Nephron (organoid): ENCODE data around the gene SIK2.
A peak's percentile ranks its signal among the peaks of the same experiment; 100 is the strongest.

ENCODE experiments used
- H3K27ac Mint-ChIP-seq, 3 experiments: 2 replicates each; pipeline ENCODE4 v1.8.0; 2020; ENCODE audit warnings: mixed read lengths in 3 of 3, mild to moderate bottlenecking in 2 of 3, moderate library complexity in 1 of 3
- H3K27me3 Mint-ChIP-seq: 2 replicates; pipeline ENCODE4 v1.8.0; 2021; ENCODE audit warnings: low read depth, mild to moderate bottlenecking, moderate library complexity, mixed read lengths
- H3K36me3 Mint-ChIP-seq: 2 replicates; pipeline ENCODE4 v1.8.0; 2020; ENCODE audit warnings: low read depth, mixed read lengths
- H3K4me1 Mint-ChIP-seq: 2 replicates; pipeline ENCODE4 v1.8.0; 2020; ENCODE audit warnings: mixed read lengths
- H3K4me3 Mint-ChIP-seq, 3 experiments: 2 replicates each; pipeline ENCODE4 v1.8.0; 2020; ENCODE audit warnings: mild to moderate bottlenecking in 3 of 3, mixed read lengths in 3 of 3, moderate library complexity in 2 of 3
- H3K9me3 Mint-ChIP-seq: 2 replicates; pipeline ENCODE4 v1.8.0; 2020; ENCODE audit warnings: mixed read lengths
- CTCF ChIP-seq, 3 experiments: fragments of 200-600 bp; sonication (generic); IDR thresholded peaks; one replicate each; pipeline ENCODE4 v1.5.0; 2021; ENCODE audit warnings: antibody characterized with exemption in 3 of 3; ENCODE audit not compliant: unreplicated experiment in 3 of 3

SIK2 gene

GRCh38 chr11:111560800-111561199 lies 41.4 kb upstream of the SIK2 start:
- H3K27me3 Mint-ChIP-seq = no peaks in the 10 kb centered on the region
- H3K4me1 Mint-ChIP-seq = peaks cover 15% of the 10 kb centered on the region
- H3K27ac Mint-ChIP-seq = no peak overlapping the region
- no peak overlapping the region for H3K4me3 Mint-ChIP-seq
- no peak for TF ChIP-seq CTCF (IDR thresholded peaks at IDR 0.05; ENCODE audit: unreplicated experiment in 3 of 3)
- H3K9me3 Mint-ChIP-seq = no peaks in the 10 kb centered on the region
- H3K36me3 Mint-ChIP-seq = peaks cover 6% of the 10 kb centered on the region

DNA sequence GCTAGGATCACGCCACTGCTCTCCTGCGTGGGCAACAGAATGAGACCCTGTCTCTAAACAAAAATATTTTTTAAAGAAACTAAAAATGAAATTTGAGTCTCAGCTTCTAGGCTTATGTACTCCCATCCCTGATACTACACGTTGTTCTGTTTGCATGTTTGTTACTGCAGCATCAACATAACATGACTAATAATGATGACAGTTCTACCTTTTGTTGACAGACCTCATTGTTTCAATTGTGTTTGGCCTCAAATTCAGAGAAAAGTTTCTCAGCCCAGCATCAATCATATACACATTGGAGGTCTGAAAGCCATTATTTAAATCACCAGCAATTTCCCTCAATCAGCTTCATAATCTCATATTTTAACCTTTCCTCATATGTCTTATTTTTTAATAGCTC lies 40.9 kb upstream of the SIK2 start:
- Mint-ChIP-seq H3K27me3 (no peaks in the 10 kb centered on the region), H3K36me3 (peaks cover 6% of the 10 kb centered on the region), H3K4me3 (no peak overlapping the region), H3K9me3 (no peaks in the 10 kb centered on the region), H3K27ac (no peak overlapping the region), H3K4me1 (peaks cover 15% of the 10 kb centered on the region)
- no peak for TF ChIP-seq CTCF (IDR thresholded peaks at IDR 0.05; ENCODE audit: unreplicated experiment in 3 of 3)

DNA sequence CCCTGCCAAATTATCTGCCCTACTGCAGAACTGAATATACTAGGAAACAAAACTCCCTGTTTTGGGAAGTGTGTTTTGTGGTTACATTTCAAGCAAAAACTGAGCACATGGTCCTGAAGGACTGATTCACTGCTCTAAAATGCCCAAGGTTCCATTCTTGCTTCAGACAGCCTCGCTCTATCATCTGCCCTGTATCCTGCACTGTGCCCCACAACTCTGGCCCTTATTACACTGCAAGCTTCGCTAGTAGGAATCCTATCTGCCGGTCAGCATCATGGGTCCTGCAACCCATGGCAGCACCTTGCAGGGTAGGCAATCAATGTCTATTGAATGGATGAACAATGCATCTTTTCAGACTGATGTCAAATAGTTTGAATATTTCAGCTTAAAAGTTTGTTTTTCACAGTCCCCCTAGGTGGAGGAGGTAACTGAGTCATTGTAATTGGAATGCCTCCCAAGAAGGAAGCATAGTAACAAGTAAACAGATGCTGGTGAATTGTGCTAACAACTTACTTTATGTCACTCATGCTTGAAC lies 40.4 kb upstream of the SIK2 start:
- Mint-ChIP-seq H3K27me3 (no peaks in the 10 kb centered on the region), H3K27ac (no peak overlapping the region), H3K4me1 (peaks cover 15% of the 10 kb centered on the region), H3K4me3 (no peak overlapping the region), H3K36me3 (peaks cover 2% of the 10 kb centered on the region), H3K9me3 (no peaks in the 10 kb centered on the region)
- TF ChIP-seq CTCF (IDR thresholded peaks at IDR 0.05; ENCODE audit: unreplicated experiment in 3 of 3) = no peak

DNA sequence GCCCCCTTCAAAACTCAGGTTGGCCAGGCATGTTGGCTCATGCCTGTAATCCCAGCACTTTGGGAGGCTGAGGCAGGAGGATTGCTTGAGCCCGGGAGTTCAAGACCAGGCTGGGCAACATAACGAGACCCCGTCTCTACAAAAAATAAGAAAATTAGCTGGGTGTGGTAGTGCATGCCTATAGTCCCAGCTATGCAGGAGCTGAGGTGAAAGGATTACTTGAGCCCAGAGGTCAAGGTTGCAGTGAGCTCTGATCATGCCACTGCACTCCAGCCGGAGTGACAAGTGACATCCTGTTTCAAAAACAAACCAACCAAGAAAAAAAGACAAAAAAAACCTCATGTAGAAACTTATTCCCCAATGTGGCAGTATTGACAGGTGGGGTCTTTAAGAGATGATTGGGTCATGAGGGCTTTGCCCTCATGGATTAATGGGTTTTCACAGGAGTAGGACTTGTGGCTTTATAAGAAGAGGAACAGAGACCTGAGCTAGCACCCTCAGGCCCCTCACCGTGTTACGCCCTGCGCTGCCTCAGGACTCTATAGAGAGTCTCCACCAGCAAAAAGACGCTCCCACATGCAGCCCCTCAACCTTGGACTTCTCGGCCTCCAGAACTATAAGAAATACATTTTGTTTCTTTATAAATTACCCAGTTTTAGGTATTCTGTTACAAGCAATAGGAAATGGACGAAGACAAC lies 39.4 kb upstream of the SIK2 start:
- Mint-ChIP-seq H3K27ac (no peak overlapping the region), H3K4me1 (peaks cover 15% of the 10 kb centered on the region), H3K9me3 (no peaks in the 10 kb centered on the region), H3K36me3 (no peaks in the 10 kb centered on the region), H3K27me3 (no peaks in the 10 kb centered on the region), H3K4me3 (no peak overlapping the region)
- no peak for TF ChIP-seq CTCF (IDR thresholded peaks at IDR 0.05; ENCODE audit: unreplicated experiment in 3 of 3)

DNA sequence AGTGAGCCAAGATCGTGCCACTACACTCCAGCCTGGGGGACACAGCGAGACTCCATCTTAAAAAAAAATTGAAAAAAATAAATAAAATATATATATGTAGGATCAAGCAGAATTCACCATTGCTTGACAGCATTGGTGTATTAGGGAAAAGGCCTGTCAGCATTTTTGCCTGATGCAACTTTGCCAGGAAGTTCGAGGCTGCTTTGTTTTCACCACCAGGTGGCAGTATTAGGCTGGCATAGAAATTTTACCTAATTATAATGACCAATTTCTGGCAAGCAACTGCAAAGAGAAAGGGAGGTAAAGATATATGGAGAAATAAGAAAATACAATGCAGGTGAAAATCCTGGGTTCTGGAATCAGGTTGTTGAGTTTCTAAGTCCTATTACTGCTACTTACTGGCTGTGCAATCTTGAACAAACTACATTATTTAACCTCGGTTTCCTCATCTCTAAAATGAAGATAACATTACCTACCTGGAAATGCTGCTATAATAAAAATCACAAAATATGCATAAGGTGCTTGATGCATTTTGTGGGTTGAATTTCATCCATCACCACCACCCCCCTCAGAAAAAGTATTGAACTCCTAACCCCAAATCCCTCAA lies 37.0 kb upstream of the SIK2 start:
- Mint-ChIP-seq H3K27me3 (no peaks in the 10 kb centered on the region), H3K27ac (no peak overlapping the region), H3K9me3 (no peaks in the 10 kb centered on the region), H3K4me1 (peaks cover 12% of the 10 kb centered on the region), H3K4me3 (no peak overlapping the region), H3K36me3 (no peaks in the 10 kb centered on the region)
- peak; percentile 87 to 93 (median 90) for TF ChIP-seq CTCF (IDR thresholded peaks at IDR 0.05; ENCODE audit: unreplicated experiment in 3 of 3)

DNA sequence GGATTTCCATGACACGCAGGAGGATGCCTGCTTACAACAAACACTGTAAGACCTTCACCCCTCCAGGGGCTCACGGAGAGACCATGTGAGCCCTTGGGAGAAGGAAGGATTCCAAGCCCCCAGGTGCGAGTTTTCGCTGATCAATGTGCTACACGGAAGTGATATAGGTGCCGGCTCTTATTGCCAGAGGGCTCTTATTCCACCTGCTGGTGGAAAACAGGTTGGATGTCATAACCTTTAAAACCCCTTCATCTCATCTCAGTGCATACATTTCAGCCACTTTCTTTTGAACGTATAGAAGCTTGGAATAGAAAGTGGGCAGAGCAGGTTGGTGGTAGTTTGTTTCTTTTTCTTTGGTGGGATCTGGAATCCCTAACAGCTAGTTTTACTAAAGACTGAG lies 35.9 kb upstream of the SIK2 start:
- Mint-ChIP-seq H3K27ac (no peak overlapping the region), H3K27me3 (no peaks in the 10 kb centered on the region), H3K4me3 (no peak overlapping the region), H3K4me1 (peaks cover 16% of the 10 kb centered on the region), H3K9me3 (no peaks in the 10 kb centered on the region), H3K36me3 (no peaks in the 10 kb centered on the region)
- no peak for TF ChIP-seq CTCF (IDR thresholded peaks at IDR 0.05; ENCODE audit: unreplicated experiment in 3 of 3)
